Stimulated activated naive CD4-positive, alpha-beta T cell (primary cell): ENCODE results near the gene ZDHHC14.

Experiments used
- DNase-seq, 6 experiments: peaks; one replicate each; lab custom pipeline; 2025; lab: John Stamatoyannopoulos, UW

The ZDHHC14 gene

GRCh38 chr6:157646012-157646411 is 265.0 kb downstream of the ZDHHC14 start:
- no peak for DNase-seq

GRCh38 chr6:157647261-157647915 is 266.4 kb downstream of the ZDHHC14 start:
- DNase-seq = no peak

GRCh38 chr6:157648561-157648960 is 267.6 kb downstream of the ZDHHC14 start:
- DNase-seq = no peak

GRCh38 chr6:157649311-157650260 is 268.6 kb downstream of the ZDHHC14 start:
- no peak for DNase-seq

DNA sequence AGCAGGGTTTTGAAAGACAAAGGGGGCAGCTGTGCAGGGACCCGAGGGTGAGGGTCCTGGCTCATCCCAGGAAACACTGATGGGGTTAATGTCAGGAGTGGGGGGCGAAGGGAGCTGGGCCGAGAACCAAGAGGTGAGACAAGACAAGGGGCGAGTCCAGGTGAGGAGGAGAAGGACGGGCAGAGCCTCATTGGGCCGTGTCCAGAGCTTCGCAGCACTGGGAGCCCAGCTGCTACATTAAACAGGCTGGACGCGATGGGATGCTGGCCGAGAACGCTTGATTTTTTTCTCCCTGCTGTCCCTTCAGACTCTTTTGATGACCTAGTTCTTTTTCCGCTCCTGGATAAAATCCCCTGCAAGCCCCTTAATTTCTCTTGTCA is 269.3 kb downstream of the ZDHHC14 start:
- DNase-seq = no peak

GRCh38 chr6:157650801-157651200 is 269.8 kb downstream of the ZDHHC14 start:
- DNase-seq = no peak

DNA sequence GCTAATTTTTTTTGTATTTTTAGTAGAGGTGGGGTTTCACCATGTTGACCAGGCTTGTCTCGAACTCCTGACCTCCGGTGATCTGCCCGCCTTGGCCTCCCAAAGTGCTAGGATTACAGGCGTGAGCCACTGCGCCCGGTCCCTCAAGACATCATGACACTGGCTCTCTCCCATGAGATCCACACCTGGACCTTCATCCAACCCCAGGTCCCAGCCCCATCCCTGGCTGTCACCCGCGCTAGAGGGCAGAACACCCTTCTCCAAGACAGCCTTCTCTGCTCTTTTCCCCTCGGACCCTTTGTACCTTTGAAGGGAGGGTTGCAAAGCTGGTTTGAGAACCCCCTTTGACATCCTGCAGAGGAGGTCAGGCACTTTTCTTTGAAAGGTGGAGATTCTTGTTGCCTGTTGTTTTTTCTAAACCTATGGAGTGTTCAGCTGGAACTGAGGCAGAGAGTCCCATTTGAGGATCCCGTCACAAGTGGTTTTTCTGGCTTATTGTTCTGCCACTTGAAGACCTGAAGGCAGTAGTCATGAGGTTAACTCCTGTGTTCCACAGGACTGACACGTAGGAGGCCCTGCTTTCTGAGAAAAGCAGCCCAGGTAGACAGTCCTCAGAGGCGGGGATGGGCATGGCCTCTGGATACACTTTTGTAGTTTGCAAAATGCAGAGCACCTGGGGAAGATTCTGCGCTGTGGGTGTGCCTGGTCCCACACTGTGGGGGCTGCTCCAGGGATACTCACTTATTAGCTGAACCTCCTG is 270.9 kb downstream of the ZDHHC14 start:
- DNase-seq = no peak

GRCh38 chr6:157652601-157653363 is 271.8 kb downstream of the ZDHHC14 start:
- DNase-seq = no peak

DNA sequence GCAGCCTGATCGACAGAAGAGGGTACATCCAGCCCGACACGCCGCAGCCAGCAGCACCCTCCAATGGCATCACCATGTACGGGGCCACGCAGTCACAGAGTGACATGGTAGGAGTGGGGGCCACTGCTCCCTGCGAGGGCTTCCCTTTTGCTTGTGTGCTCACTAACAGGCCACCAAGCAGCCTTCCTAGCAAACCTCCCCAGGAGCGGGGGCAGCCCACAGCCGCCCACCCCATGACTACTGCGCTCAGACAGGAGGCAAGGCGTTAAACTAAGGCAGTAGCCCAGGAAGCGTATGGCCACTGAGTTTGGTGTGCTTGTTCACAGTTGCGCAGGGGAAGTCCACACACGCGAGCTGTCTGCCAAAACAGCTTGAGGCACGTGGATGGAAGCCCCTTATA is 272.5 kb downstream of the ZDHHC14 start:
- DNase-seq = no peak

DNA sequence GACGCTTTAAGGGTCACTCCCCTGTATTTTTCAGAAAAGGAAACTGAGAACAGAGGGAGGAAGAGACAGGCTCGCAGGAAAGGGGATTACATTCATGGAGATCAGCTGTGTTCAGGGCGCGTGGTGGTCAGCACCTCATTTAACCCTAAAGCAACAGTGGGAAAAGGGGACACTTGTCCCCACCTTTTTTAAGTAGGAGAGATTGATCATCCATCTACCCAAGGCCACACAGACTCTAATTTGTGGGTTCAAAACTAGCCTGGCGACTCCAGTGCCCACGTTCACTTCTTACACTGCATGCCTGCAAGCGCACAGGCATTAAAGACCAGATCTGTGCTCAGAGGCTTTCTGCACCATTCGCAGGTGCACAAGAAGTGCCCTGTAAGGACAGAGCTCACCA is 274.1 kb downstream of the ZDHHC14 start:
- no peak for DNase-seq

- DNase-seq = no peak
These were observed 275.5 kb downstream of the ZDHHC14 start for GRCh38 chr6:157656437-157656997.

GRCh38 chr6:157657754-157658153 is 276.8 kb downstream of the ZDHHC14 start:
- DNase-seq = no peak

GRCh38 chr6:157658301-157658700 is 277.3 kb downstream of the ZDHHC14 start:
- no peak for DNase-seq

DNA sequence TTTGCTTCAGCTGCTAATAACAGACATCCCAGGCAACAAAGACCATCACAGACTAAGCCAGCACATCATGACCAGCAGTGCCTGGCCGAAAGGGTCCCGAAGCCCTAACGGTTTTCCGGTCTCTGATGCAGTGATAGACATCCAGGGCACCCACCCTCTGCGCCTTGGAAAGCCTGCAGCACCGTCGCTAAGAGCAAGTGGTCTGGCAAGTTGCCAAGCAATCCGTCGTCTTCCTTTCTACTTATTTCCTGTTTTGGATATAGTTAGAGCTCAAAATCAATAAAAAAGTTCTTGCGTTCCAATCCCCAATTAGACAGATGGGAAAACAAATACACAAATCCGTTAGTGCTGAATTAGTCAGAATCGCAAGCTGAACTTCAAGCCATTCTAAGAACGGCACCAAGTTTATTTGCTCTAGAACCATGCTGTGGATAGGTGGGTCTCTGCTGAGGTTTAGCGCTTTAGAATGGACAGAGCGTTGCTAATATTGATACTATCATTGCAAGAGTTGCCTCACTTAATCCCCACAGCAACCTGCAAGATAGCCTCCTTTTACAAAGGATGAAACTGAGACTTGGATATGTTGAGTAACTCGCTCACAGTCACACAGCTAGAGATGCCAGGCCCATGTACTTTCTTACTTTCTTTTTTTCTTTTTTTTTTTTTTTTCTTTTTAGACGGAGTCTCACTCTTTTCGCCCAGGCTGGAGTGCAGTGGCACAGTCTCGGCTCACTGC is 278.7 kb downstream of the ZDHHC14 start:
- DNase-seq = no peak

DNA sequence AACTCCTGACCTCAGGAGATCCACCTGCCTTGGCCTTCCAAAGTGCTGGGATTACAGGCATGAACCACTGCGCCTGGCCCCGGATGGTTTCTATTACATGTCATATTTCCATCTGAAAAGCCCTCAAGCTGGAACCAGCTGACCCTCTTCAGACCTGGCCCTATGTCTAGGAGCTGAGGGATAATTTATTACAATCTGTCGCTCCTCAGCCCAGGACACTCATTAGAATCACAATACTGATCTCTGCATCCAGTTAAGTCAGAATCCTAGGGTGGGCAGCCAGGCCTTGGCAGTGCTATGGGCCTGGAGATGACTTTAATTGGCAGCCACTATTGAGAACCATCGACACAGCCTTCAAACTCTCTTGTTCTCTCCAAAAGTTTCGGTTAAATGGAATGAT is 279.4 kb downstream of the ZDHHC14 start:
- DNase-seq = no peak

DNA sequence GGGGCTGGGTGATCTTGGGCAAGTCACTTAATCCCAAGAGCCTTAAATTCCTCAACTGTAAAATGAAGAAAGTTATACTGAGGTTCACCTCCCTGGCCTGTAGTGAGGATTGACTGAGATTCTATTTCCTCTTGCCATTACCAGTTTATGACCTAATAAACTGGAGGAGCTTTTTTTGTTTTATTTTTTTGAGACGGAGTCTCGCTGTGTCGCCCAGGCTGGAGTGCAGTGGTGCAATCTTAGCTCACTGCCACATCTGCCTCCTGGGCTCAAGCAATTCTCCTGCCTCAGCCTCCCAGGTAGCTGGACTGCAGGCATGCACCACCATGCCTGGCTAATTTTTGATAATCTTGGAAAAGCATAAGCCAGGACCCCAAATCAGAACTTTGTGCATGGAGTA is 280.7 kb downstream of the ZDHHC14 start:
- DNase-seq = no peak

- DNase-seq = no peak
These were observed 282.3 kb downstream of the ZDHHC14 start for GRCh38 chr6:157663261-157663660.

GRCh38 chr6:157665180-157665579 is 284.2 kb downstream of the ZDHHC14 start:
- DNase-seq = no peak

- DNase-seq = no peak
These were observed 285.7 kb downstream of the ZDHHC14 start for GRCh38 chr6:157666729-157667128.

- DNase-seq = peak in 5 of 6 experiments; percentile 5 to 67 (median 26)
These were observed 286.4 kb downstream of the ZDHHC14 start for GRCh38 chr6:157667211-157668008.
